Activated CD8-positive, alpha-beta T cell treated with anti-CD3 and anti-CD28 coated beads for 36 hours (primary cell): ENCODE measurements around the gene STYX. TPM values are rescaled to one million over a fixed set of nuclear protein-coding genes. Genes with fewer than 3 reads are reported as not detected.

Source experiments
- ATAC-seq: fragments of 200-7000 bp; cut with Tn5 transposase; one replicate; pipeline ENCODE4 v1.10.0; 2021; ENCODE audit warnings: mild to moderate bottlenecking, moderate library complexity
- CTCF ChIA-PET: fragments of 350-600 bp; sonication (Branson Sonifier 250); formaldehyde crosslinking; loops from one replicate; lab custom pipeline; 2021; ENCODE audit warnings: antibody characterized with exemption; lab: Charles Lee
- POLR2A ChIA-PET: fragments of 350-600 bp; sonication (Branson Sonifier 250); formaldehyde crosslinking; loops from one replicate; lab custom pipeline; 2021; ENCODE audit warnings: antibody characterized with exemption; lab: Charles Lee
- DNase-seq: peaks from one replicate; pipeline ENCODE4 v3.0.0-alpha.2; 2020
- H3K27ac Mint-ChIP-seq: one replicate; pipeline ENCODE4 v1.8.0; 2021; ENCODE audit warnings: mild to moderate bottlenecking, mixed read lengths
- H3K27me3 Mint-ChIP-seq: one replicate; pipeline ENCODE4 v1.8.0; 2021; ENCODE audit warnings: mixed read lengths
- H3K36me3 Mint-ChIP-seq: one replicate; pipeline ENCODE4 v1.8.0; 2021; ENCODE audit warnings: low read depth, mixed read lengths
- H3K4me1 Mint-ChIP-seq: one replicate; pipeline ENCODE4 v1.8.0; 2021; ENCODE audit warnings: low read depth, mixed read lengths
- H3K4me3 Mint-ChIP-seq: one replicate; pipeline ENCODE4 v1.8.0; 2021; ENCODE audit warnings: mild to moderate bottlenecking, moderate library complexity, mixed read lengths
- H3K9me3 Mint-ChIP-seq: one replicate; pipeline ENCODE4 v1.8.0; 2021; ENCODE audit warnings: mixed read lengths
- intact Hi-C: fragments of 100-400 bp; cut with micrococcal nuclease; formaldehyde crosslinking; loops from one replicate; pipeline ENCODE4 v1.10.0; 2022
- total RNA-seq, 2 experiments: library from RNA; stranded (reverse); gene quantifications; one replicate each; pipeline ENCODE4 v1.2.3, GENCODE V29; 2021
- TF ChIP-seq, protein P1 (sequence below): fragments of 200-600 bp; IDR thresholded peaks from one replicate; pipeline ENCODE4 v1.8.0; 2022; ENCODE audit warnings: antibody characterized with exemption, mild to moderate bottlenecking

Gene STYX
- total RNA-seq, 2 experiments from 2014 or later = 13.0 to 13.2 TPM

DNA sequence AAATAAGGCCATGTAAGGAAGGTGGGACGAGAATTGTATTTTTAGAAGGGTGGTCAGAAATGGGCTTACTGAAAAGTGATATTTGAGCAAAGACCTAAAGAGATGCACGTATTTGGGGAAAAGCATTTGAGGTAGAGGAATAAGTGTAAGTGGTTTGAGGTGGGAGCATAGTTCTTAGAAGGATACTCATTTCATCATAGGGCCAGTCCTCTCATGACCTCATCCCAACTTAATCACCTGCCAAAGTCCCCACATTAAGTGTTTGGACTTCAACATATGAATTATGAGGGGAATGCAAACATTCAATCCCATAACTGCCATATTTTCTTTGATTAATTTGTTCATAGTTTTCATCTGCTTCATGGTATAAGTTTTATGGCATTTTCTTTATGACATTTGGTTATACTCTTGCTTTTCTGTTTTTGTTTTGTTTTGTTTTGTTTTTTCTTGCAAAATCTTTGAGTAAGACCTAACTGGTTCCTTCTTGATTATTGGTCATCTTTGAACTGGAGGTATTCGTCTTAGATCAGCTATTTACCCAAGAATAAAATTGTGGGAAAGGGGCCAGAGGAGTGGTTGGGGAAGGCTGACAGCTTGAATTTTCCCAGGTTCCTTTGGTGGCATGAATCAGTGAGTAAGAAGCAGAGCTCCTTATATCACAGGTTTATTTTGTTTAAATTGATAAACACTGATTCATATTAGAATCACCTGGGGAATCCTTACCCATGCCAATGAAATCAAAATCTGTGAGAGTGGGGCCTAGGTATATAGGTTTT is 37.3 kb downstream of the STYX start:
- TF ChIP-seq, protein P1, sequence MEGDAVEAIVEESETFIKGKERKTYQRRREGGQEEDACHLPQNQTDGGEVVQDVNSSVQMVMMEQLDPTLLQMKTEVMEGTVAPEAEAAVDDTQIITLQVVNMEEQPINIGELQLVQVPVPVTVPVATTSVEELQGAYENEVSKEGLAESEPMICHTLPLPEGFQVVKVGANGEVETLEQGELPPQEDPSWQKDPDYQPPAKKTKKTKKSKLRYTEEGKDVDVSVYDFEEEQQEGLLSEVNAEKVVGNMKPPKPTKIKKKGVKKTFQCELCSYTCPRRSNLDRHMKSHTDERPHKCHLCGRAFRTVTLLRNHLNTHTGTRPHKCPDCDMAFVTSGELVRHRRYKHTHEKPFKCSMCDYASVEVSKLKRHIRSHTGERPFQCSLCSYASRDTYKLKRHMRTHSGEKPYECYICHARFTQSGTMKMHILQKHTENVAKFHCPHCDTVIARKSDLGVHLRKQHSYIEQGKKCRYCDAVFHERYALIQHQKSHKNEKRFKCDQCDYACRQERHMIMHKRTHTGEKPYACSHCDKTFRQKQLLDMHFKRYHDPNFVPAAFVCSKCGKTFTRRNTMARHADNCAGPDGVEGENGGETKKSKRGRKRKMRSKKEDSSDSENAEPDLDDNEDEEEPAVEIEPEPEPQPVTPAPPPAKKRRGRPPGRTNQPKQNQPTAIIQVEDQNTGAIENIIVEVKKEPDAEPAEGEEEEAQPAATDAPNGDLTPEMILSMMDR = no peak
- DNase-seq (no peak), ATAC-seq (no peak)
- H3K9me3 Mint-ChIP-seq = no peaks in the 10 kb centered on the region
- CTCF ChIA-PET = interaction anchor here (1.1 kb wide), 1 partner anchor 529 kb away, joined by 3 read pairs; no protein-coding TSS in a partner anchor
- peak overlapping the region; percentile 50 for H3K27ac Mint-ChIP-seq
- peaks cover 27% of the 10 kb centered on the region for H3K4me1 Mint-ChIP-seq
- POLR2A ChIA-PET = interaction anchor here (1.9 kb wide), 1 partner anchor 10 kb away, joined by 5 read pairs; no protein-coding TSS in a partner anchor
- peaks cover 37% of the 10 kb centered on the region for H3K36me3 Mint-ChIP-seq
- no peak overlapping the region for H3K4me3 Mint-ChIP-seq
- intact Hi-C loops = no loop called here
- H3K27me3 Mint-ChIP-seq = no peaks in the 10 kb centered on the region

DNA sequence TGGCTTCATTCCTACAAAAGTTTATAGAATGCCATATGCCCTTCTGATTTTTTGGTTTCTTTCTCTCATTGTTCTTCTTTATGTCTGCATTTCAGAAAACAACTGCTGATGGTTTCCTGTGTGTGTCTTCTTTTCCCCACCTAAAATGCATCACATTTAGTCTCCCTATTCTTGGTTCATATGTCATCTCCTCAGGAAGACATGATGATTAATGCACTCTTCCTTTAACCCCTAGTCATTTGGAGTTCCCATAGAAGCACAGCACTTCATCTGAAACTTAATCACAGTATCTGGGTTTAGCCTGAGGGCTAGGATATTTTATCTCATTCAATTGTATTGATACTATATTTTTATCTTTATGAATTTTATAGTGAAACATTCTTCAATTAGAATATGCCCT is 39.9 kb downstream of the STYX start:
- H3K27ac Mint-ChIP-seq = peak overlapping the region; percentile 74

DNA sequence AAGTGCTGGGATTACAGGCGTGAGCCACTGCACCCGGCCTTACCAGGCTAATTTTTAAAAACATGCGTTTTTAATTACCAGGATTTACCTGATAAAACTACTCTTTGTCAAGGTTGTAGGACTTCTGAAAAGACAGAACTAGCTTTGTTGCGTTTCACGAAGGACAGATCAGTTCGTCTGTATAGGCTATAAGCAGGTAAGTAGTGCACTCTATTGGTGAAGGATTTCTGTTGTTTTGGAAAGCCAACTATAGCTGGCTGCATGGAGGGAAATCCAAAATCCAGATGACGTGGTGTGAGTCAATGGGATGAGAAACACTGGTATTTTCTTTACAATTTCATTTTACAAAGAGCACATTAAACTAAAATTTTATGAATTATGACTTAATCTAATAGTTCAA is 46.9 kb downstream of the STYX start:
- ChIA-PET POLR2A (no interaction called here), CTCF (no interaction called here)
- intact Hi-C loops = no loop called here
- Mint-ChIP-seq H3K27ac (no peak overlapping the region), H3K9me3 (no peaks in the 10 kb centered on the region), H3K36me3 (peaks cover 15% of the 10 kb centered on the region), H3K27me3 (no peaks in the 10 kb centered on the region), H3K4me1 (no peaks in the 10 kb centered on the region), H3K4me3 (no peak overlapping the region)
- DNase-seq = no peak
- no peak for ATAC-seq
- TF ChIP-seq, protein P1 = no peak

More for the DNA sequence above, 39.9 kb downstream of the STYX start:
- TF ChIP-seq, protein P1 = no peak
- ATAC-seq (no peak), DNase-seq (no peak)
- Mint-ChIP-seq H3K27me3 (no peaks in the 10 kb centered on the region), H3K4me1 (peaks cover 16% of the 10 kb centered on the region), H3K9me3 (no peaks in the 10 kb centered on the region), H3K4me3 (no peak overlapping the region), H3K36me3 (peaks cover 32% of the 10 kb centered on the region)
- intact Hi-C loops = no loop called here
- POLR2A ChIA-PET = no interaction called here
- CTCF ChIA-PET = no interaction called here

DNA sequence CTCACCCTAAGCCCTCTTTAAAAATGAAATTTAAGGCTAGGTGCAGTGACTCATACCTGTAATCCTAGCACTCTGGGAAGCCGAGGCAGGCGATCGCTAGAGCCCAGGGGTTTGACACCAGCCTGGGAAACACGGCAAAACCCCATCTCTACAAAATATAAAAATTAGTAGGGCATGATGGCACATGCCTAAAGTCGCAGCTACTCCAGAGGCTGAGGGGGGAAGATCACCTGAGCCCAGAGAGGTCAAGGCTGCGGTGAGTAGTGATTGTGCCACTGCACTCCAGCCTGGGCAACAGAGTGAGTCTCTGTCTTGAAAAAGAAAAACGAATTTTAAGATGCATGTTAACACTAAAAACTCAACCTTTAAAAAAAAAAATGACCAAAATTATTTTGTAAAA is 48.7 kb downstream of the STYX start:
- intact Hi-C loops = no loop called here
- no peak for DNase-seq
- Mint-ChIP-seq H3K9me3 (no peaks in the 10 kb centered on the region), H3K4me1 (no peaks in the 10 kb centered on the region), H3K27me3 (no peaks in the 10 kb centered on the region), H3K4me3 (no peak overlapping the region), H3K36me3 (peaks cover 14% of the 10 kb centered on the region), H3K27ac (no peak overlapping the region)
- ATAC-seq = no peak
- CTCF ChIA-PET = no interaction called here
- TF ChIP-seq, protein P1 = no peak
- POLR2A ChIA-PET = no interaction called here

DNA sequence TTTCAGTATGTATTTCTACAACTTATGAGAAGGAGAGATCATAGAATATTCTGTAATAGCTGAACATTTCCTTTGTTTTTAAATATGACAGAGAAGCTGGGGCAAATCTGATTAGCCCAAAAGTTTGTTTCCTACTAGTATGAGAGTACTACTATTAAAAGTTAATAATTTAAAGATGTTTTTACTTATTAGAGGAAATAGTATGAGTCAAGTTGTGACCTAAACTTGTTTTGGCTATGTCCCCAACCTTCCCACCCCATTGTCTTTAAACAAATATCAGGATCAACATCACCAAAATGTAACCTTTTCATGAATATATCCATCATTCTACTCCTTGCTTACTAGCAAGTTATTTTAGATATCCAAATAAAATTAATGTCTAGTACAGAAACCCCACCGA is 50.9 kb downstream of the STYX start:
- TF ChIP-seq, protein P1 = no peak
- Mint-ChIP-seq H3K36me3 (peaks cover 7% of the 10 kb centered on the region), H3K27me3 (no peaks in the 10 kb centered on the region), H3K27ac (no peak overlapping the region), H3K4me3 (no peak overlapping the region), H3K9me3 (no peaks in the 10 kb centered on the region), H3K4me1 (no peaks in the 10 kb centered on the region)
- POLR2A ChIA-PET = no interaction called here
- intact Hi-C loops = no loop called here
- ATAC-seq = no peak
- CTCF ChIA-PET = no interaction called here
- no peak for DNase-seq
